PFSK-1 (cell line): ENCODE results near the gene MRPS15.

Source experiments
- POLR2AphosphoS5 ChIP-seq: IDR thresholded peaks from 2 replicates; pipeline ENCODE4 v1.6.1; 2012; ENCODE audit warnings: low read depth, mild to moderate bottlenecking, control low read depth, low read length, moderate library complexity
- SIN3A ChIP-seq: IDR thresholded peaks from 2 replicates; pipeline ENCODE4 v1.6.1; 2012; ENCODE audit warnings: mild to moderate bottlenecking, low read length, moderate library complexity, borderline replicate concordance; ENCODE audit not compliant: insufficient read depth
- TAF1 ChIP-seq: IDR thresholded peaks from 2 replicates; pipeline ENCODE4 v1.6.1; 2012; ENCODE audit warnings: low read length, control low read depth, borderline replicate concordance; ENCODE audit not compliant: insufficient read depth
- TF ChIP-seq, protein P1 (sequence below), 2 experiments: IDR thresholded peaks; 2 replicates each; pipeline versions ENCODE4 v1.6.1 to v1.8.0; 2011 to 2012; ENCODE audit warnings: low read depth in 2 of 2, low read length in 2 of 2, control low read depth in 1 of 2, inconsistent platforms in 1 of 2, mild to moderate bottlenecking in 1 of 2, moderate library complexity in 1 of 2; ENCODE audit not compliant: insufficient read depth in 1 of 2

DNA sequence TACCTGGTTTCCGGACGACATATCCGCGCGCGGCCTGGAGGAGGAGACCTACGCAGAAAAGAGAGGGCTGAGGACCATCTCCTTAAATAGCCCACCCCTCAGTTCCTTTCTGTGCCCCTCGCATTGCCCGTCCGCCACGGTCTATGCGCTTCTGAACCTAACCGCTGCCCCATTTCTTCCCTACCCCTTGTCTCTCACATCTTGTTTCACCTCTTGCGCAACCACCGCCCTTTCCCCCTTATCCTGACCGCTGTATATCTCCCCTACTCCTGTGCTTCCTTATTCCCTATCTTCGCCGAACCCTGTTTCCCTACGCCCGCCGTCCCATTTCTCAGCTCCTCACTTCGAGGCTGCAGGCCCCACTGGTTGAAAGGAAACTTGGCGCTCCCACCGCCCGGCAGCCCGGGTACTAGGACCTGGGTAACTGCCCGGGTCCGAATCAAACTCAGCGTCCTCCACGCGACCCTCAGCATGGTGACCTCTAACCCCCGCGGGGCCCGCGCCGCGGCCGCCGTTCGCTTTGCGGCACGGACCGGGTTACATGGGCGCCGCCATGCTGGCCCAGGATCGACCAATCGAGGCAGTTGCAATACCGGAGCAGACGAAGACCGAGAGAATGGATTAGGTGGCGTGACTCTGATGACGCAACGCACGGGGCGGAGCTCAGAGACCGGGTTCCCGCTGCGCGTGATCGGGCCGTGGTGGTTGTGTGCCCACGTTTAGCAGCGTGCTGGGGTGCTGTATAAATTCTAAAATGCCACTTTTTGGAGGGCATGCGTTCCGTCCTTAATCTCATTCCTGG, at the start of gene MRPS15:
- TF ChIP-seq POLR2AphosphoS5 (peak; percentile 91), TAF1 (peak; percentile 82; the same call in 1 of the 2 replicates), SIN3A (peak; percentile 32; the same call in 1 of the 2 replicates)
- TF ChIP-seq, protein P1, sequence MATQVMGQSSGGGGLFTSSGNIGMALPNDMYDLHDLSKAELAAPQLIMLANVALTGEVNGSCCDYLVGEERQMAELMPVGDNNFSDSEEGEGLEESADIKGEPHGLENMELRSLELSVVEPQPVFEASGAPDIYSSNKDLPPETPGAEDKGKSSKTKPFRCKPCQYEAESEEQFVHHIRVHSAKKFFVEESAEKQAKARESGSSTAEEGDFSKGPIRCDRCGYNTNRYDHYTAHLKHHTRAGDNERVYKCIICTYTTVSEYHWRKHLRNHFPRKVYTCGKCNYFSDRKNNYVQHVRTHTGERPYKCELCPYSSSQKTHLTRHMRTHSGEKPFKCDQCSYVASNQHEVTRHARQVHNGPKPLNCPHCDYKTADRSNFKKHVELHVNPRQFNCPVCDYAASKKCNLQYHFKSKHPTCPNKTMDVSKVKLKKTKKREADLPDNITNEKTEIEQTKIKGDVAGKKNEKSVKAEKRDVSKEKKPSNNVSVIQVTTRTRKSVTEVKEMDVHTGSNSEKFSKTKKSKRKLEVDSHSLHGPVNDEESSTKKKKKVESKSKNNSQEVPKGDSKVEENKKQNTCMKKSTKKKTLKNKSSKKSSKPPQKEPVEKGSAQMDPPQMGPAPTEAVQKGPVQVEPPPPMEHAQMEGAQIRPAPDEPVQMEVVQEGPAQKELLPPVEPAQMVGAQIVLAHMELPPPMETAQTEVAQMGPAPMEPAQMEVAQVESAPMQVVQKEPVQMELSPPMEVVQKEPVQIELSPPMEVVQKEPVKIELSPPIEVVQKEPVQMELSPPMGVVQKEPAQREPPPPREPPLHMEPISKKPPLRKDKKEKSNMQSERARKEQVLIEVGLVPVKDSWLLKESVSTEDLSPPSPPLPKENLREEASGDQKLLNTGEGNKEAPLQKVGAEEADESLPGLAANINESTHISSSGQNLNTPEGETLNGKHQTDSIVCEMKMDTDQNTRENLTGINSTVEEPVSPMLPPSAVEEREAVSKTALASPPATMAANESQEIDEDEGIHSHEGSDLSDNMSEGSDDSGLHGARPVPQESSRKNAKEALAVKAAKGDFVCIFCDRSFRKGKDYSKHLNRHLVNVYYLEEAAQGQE (IDR thresholded peaks at IDR 0.05; ENCODE audit: insufficient read depth in 1 of 2, low read depth in 2 of 2, low read length in 2 of 2), result peak; percentile 35 to 48; a peak in 2 of 4 replicates
